D721Med (cell line): ENCODE data around the gene CBL.

Experiments
- DNase-seq: peaks from one replicate; pipeline ENCODE4 v3.0.0; 2011; ENCODE audit warnings: low spot score; ENCODE audit not compliant: insufficient read length
- FAIRE-seq: peaks from 2 replicates; lab custom pipeline; 2011; peaks lifted over from hg19 to GRCh38; lab: Jason Lieb, UNC
- TF ChIP-seq, protein P1 (sequence below): IDR thresholded peaks from 2 replicates; pipeline ENCODE4 v1.5.1; 2012; ENCODE audit warnings: mild to moderate bottlenecking, control low read depth; ENCODE audit not compliant: insufficient read depth; ENCODE audit errors: missing control alignments

The CBL gene

DNA sequence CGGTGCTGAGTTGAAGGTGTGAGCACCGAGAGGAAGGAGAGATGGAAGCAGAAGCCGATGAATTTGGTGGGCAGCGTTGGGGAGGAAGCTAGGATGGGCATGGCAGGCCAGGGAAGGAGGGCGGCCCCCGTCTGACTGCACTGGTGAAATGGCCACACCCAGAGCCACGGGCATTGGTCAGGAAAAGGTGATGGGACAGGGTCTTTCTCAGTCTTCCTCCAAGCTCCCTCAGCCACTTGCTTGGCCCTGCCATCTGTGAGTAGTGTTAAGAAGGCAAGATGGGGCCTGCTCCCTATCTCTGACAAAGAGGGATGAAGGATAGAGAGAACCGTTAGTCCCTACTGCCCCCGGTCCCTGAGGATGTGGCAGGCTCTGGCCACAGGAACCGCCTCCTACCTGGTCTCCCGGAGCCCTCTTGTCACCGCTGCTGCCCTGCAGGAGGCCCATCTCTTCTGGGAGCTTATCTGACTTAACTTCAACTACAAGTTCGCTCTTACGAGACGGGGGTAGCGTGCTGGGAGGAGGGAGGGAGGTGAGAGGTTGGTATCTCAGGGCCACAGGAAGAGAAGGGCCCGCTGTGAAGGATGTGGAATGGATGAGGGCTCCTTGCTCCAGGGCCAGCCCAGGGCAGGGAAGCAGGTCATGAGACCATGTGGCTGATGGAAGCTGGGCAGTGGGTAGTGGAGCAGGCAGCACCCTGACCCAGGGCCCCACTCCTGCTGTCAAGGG lies 104.0 kb downstream of the CBL start:
- FAIRE-seq (no peak), DNase-seq (no peak)
- TF ChIP-seq, protein P1, sequence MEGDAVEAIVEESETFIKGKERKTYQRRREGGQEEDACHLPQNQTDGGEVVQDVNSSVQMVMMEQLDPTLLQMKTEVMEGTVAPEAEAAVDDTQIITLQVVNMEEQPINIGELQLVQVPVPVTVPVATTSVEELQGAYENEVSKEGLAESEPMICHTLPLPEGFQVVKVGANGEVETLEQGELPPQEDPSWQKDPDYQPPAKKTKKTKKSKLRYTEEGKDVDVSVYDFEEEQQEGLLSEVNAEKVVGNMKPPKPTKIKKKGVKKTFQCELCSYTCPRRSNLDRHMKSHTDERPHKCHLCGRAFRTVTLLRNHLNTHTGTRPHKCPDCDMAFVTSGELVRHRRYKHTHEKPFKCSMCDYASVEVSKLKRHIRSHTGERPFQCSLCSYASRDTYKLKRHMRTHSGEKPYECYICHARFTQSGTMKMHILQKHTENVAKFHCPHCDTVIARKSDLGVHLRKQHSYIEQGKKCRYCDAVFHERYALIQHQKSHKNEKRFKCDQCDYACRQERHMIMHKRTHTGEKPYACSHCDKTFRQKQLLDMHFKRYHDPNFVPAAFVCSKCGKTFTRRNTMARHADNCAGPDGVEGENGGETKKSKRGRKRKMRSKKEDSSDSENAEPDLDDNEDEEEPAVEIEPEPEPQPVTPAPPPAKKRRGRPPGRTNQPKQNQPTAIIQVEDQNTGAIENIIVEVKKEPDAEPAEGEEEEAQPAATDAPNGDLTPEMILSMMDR, result no peak

DNA sequence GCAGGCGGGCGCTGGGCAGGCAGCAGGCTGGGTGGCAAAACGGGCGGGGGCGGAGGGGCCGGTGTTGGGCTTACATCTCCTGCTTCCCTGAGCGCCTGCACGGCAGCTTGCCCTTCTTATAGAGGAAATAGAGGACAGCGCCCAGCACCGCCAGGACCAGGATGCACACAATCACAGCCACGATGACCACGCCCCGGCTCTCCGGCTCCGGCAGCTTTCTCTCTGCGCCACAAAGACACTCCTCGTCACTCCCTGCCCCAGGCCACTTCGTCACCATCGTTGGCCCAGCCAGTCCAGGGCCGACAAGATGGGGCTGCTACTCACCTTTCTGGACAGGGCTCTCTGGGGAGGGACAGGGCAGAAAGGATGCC lies 104.5 kb downstream of the CBL start:
- DNase-seq (no peak), FAIRE-seq (no peak)
- TF ChIP-seq, protein P1, result no peak

GRCh38 chr11:119314726-119315125 lies 108.6 kb downstream of the CBL start:
- DNase-seq (no peak), FAIRE-seq (no peak)
- TF ChIP-seq, protein P1, result no peak

DNA sequence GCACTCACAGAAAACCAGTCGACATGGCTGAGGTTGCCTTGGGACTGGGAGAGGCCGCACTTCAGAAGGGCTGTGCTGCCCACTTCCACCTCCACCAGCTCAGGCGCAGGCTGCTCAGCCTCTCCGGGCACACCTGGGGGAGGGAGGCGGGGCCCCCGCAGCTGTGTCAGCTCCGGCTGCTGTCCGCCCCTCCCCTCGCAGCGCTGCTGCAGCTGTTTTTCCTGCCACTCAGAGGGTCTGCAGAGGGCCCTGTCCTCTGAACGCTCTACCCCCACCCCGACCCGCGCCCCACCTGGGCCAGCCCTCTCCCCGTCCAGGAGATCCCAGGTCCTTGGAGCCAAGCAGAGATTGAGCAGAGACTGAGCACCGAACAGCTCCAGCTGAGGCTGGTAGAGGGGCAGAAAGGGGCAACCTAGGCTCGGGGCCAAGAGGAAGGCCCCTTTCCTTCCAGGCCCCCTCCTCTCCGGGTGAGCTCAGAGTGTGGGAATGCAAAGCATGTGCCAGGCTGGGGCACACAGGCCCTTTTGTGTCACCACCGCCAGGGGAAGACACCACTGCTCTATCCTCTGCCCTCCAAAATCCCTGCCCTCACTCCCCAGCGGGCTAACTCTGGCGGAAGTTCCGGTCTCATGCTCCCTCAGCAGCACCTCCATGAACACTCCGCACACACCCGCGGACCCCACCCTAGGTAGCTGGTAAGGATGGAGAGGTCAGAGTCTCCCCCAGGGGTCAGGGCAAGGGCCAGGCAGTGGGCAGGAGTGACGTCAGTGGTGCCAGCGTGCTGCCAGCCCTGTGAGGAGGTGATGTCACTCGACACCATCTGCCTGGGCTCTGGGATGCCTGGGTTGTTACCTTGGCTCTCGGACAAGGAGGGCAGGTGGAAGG lies 109.2 kb downstream of the CBL start:
- no peak for DNase-seq
- FAIRE-seq, result no peak
- TF ChIP-seq, protein P1, result no peak

DNA sequence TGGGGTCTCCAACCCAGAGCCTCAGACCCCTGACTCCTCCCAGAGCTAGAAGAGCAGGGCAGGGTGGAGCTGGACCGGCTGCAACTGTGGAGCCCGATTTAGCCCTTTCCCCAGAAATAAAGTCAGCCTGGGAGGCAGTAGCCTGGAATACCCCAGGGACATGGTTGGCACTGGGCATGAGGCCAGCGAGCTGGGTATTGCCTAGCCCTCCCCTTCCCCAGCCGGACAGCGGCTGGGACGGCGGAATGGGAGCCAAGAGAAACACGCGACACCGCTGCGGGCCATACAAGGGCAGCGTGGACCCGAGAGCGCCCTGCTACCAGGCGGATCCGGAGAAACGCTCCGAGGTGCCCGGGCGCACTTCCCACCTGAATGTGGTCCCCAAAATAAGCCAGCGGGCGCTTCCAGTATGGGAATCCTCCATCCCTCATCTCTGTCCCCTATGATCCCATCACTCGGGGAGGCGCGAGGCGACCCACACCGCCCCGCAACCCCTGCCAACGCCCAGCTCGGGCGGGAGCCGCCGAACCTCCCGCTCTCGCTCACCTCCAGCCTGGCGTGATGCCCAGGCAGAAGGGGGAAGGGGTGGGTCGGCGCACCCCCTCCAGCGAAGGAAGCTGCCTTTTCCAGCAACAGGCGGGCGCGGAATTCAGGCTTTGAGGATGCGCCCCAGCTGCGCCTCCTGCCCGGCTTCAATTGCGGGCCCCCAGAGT lies 110.0 kb downstream of the CBL start:
- FAIRE-seq (no peak), DNase-seq (no peak)
- TF ChIP-seq, protein P1, result no peak

DNA sequence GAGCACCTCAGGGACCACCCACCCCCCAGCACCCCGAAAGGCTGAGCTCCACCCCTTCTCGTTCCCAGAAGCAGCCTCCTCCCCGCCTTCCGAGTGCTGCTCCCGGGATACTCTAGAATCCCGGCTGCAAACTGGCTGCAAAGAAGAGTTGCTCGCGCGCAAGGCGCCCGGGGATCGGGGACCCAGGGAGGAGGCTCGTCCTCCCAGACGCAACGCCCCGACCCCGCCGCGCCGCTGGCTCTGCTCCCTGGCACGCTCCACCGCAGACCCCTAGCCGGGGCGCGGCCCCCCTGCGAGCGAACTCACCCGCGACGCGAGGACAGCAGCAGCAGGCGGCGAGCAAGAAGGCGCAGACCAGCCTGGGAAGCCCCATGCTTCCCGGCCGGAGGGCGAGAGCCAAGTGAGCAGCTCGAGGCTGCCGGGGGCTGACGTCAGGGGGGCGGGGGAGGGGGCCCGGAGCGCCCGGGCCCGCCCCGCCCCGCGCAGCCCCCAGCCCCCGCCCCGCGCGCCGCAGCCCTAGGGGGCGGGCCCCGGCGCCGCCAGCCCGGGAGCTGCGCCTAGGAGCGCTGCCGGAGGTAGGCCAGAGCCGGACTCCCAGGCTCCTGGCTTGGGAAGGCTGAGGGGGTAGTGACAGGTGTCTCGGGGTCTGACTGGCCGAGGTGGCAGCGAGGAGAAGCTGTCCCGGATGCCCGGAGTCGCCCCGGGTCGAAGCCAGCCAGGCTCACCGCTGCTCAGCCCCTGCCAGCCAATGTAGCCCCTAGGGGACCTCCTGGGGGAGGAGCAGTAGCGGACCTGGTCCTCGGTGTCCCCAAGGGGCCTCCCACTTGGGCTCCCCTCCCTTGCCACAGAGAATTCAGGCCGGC lies 110.8 kb downstream of the CBL start, which contains the start of gene MCAM:
TSS of gene MCAM (minus strand) at position 402 of the 863 bp plus-strand sequence. CDS start at position 373, 29 bp downstream.
- FAIRE-seq, result no peak
- peak; percentile 80 for DNase-seq
- TF ChIP-seq, protein P1, result no peak
